IMR-90 (cell line): ENCODE measurements around the gene ADAP2.

Experiments
- BHLHE40 ChIP-seq: fragments of 150-350 bp; IDR thresholded peaks from 2 replicates; pipeline ENCODE4 v1.6.1; 2016; ENCODE audit warnings: mild to moderate bottlenecking, low read depth, low read length
- CEBPB ChIP-seq: IDR thresholded peaks from 2 replicates; pipeline ENCODE4 v1.6.1; 2012; ENCODE audit warnings: low read depth, low read length, improper control_type of control experiment
- CTCF ChIP-seq: conservative IDR thresholded peaks from 2 replicates; pipeline ENCODE4 v1.5.1; 2012; ENCODE audit warnings: mild to moderate bottlenecking, low read depth, low read length, improper control_type of control experiment
- MAFK ChIP-seq: IDR thresholded peaks from 2 replicates; pipeline ENCODE4 v1.6.1; 2012; ENCODE audit warnings: low read depth, low read length, improper control_type of control experiment
- MAZ ChIP-seq: IDR thresholded peaks from 2 replicates; pipeline ENCODE4 v1.6.1; 2012; ENCODE audit warnings: low read depth, mild to moderate bottlenecking, low read length, improper control_type of control experiment, moderate library complexity, borderline replicate concordance
- MXI1 ChIP-seq: IDR thresholded peaks from 2 replicates; pipeline ENCODE4 v1.6.1; 2012; ENCODE audit warnings: low read depth, mild to moderate bottlenecking, low read length, moderate library complexity, borderline replicate concordance
- NFE2L2 ChIP-seq: fragments of 150-350 bp; IDR thresholded peaks from 2 replicates; pipeline ENCODE4 v1.6.1; 2016; ENCODE audit warnings: low read depth, mild to moderate bottlenecking, low read length
- POLR2A ChIP-seq: IDR thresholded peaks from 2 replicates; pipeline ENCODE4 v1.6.1; 2012; ENCODE audit warnings: mild to moderate bottlenecking, low read depth, low read length
- RAD21 ChIP-seq: IDR thresholded peaks from 2 replicates; pipeline ENCODE4 v1.6.1; 2012; ENCODE audit warnings: low read length, improper control_type of control experiment
- RFX5 ChIP-seq: IDR thresholded peaks from 2 replicates; pipeline ENCODE4 v1.8.0; 2012; ENCODE audit warnings: low read depth, mild to moderate bottlenecking, low read length, moderate library complexity
- TF ChIP-seq, protein P1 (sequence below): fragments of 150-350 bp; IDR thresholded peaks from 2 replicates; pipeline ENCODE4 v1.6.1; 2016; ENCODE audit warnings: low read depth, mild to moderate bottlenecking, low read length, moderate library complexity, borderline replicate concordance
- TF ChIP-seq, protein P2 (sequence below): fragments of 150-350 bp; IDR thresholded peaks from 2 replicates; pipeline ENCODE4 v1.6.1; 2017; ENCODE audit warnings: mild to moderate bottlenecking, antibody characterized with exemption, low read length, low read depth

GRCh38 chr17:30965686-30966085, 43.9 kb downstream of the ADAP2 start:
- TF ChIP-seq CTCF = no peak
- TF ChIP-seq CEBPB = no peak
- no peak for TF ChIP-seq MXI1
- no peak for TF ChIP-seq RAD21
- no peak for TF ChIP-seq POLR2A
- TF ChIP-seq, protein P1, sequence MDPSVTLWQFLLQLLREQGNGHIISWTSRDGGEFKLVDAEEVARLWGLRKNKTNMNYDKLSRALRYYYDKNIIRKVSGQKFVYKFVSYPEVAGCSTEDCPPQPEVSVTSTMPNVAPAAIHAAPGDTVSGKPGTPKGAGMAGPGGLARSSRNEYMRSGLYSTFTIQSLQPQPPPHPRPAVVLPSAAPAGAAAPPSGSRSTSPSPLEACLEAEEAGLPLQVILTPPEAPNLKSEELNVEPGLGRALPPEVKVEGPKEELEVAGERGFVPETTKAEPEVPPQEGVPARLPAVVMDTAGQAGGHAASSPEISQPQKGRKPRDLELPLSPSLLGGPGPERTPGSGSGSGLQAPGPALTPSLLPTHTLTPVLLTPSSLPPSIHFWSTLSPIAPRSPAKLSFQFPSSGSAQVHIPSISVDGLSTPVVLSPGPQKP = no peak
- no peak for TF ChIP-seq NFE2L2
- TF ChIP-seq RFX5 = no peak
- no peak for TF ChIP-seq MAZ
- TF ChIP-seq, protein P2, sequence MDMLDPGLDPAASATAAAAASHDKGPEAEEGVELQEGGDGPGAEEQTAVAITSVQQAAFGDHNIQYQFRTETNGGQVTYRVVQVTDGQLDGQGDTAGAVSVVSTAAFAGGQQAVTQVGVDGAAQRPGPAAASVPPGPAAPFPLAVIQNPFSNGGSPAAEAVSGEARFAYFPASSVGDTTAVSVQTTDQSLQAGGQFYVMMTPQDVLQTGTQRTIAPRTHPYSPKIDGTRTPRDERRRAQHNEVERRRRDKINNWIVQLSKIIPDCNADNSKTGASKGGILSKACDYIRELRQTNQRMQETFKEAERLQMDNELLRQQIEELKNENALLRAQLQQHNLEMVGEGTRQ = no peak
- no peak for TF ChIP-seq MAFK
- TF ChIP-seq BHLHE40 = no peak
